Endothelial cell of hepatic sinusoid (primary cell): Measurements from ENCODE around the gene PARP3.

Source experiments
- in situ Hi-C: cut with HindIII; loops from 2 replicates; pipeline ENCODE4 v1.10.0; 2017; ENCODE audit warnings: low sequenced_read_pairs

PARP3 gene

GRCh38 chr3:51946796-51947195 is 4.6 kb downstream of the PARP3 start:
- in situ Hi-C loops, result loop anchor here (10.0 kb wide), 1 partner anchor 48 kb away; the partner anchor contains the start of gene RPL29

DNA sequence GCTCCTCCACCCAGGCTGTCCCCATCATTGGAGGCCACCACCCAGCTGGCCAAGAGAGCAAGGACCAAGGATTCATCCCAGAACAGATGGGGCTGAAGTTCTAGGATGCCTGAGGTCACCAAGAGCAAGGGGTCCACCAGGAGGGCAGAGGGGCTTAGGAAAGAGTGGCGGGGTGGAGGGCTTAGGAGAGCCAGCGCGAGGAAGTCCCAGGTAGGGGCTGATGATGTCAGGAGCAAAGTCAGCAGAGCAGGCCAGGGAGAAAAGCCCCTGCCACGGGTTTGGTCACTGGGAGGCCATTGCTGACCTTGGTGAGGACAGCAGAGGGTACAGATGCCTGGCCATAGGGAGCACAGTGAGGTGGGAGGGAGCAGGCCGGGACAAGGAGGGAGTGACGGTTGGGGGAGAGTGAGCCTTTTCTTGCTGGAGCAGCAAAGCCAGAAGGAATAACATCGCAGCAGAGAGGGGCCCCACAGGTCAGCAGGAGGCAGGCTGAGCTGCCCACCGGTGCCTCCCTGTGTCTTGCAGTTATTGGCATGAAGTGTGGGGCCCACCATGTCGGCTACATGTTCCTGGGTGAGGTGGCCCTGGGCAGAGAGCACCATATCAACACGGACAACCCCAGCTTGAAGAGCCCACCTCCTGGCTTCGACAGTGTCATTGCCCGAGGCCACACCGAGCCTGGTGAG is 5.2 kb downstream of the PARP3 start:
- in situ Hi-C loops, result loop anchor here (10.0 kb wide), 1 partner anchor 47 kb away; the partner anchor contains the start of gene RPL29

GRCh38 chr3:51948016-51948580 is 5.9 kb downstream of the PARP3 start:
- in situ Hi-C loops, result loop anchor here (10.0 kb wide), 1 partner anchor 47 kb away; the partner anchor contains the start of gene RPL29

DNA sequence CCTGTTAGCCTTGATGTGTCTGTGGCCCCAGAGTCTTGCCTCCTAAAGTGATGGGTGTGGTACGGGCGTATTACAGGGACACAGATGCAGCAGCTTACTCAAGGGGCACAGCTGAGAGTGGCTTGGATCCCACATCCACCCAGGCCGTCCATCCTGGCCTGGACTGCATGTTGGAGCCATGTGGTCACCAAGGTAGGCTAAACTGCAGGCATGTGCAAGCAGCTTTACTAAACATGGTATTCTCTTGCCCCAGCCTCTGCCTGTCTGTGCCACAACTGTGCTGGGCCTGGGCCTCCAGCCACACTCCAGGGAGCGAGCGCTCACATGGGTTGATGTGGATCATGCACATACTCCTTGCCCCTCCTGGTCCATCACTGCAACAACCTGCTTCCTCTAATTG is 7.0 kb downstream of the PARP3 start:
- in situ Hi-C loops, result loop anchor here (10.0 kb wide), 1 partner anchor 46 kb away; the partner anchor contains the start of gene RPL29

DNA sequence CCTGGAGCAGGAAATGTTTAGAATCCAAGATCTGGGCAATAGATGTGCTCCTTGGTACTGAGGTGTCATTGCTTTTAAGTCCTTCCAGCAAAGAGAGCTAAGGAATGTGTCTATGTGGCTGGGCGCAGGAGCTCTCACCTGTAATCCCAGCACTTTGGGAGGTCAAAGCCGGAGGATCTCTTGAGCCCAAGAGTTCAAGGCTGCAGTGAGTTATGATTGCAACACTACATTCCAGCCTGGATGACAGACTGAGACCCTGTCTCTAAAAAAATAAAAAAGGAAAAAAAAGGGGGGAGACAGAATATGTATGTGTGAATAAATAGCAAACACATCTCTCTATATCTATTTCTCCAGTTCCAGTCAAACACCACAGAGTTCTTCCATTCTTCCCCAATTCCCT is 8.7 kb downstream of the PARP3 start:
- in situ Hi-C loops, result no loop called here

GRCh38 chr3:51953445-51953844 is 11.3 kb downstream of the PARP3 start:
- in situ Hi-C loops, result no loop called here

DNA sequence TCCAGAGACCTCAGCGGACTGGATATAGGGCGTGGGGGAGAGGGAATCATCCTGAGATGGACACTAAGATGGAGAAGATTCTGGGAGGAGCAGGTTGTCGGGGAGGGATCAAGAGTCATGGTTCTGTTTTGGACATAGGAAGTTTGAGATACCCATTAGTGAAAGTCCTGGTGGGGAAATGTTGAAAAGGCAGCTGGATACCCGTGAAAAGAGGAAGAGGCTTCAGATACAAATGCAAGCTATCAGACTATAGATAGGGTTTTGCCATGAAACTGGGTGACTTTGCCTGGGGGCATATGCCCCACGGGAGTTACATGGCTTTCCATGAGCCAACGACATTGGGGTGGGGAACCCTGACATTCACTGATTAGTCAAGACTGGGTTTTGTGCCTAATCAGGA is 11.9 kb downstream of the PARP3 start:
- in situ Hi-C loops, result no loop called here

GRCh38 chr3:51954713-51955112 is 12.6 kb downstream of the PARP3 start:
- in situ Hi-C loops, result no loop called here

- in situ Hi-C loops, result no loop called here
These were observed 13.2 kb downstream of the PARP3 start, which contains the start of gene GPR62 for GRCh38 chr3:51955175-51955892. TSS of gene GPR62 (plus strand) at chr3:51955381. CDS start at chr3:51955653, 272 bp downstream.

GRCh38 chr3:51955893-51956770 is 14.0 kb downstream of the PARP3 start:
- in situ Hi-C loops, result no loop called here

GRCh38 chr3:51957520-51958205 is 15.5 kb downstream of the PARP3 start:
- in situ Hi-C loops, result no loop called here

GRCh38 chr3:51958603-51959521 is 16.7 kb downstream of the PARP3 start:
- in situ Hi-C loops, result no loop called here

DNA sequence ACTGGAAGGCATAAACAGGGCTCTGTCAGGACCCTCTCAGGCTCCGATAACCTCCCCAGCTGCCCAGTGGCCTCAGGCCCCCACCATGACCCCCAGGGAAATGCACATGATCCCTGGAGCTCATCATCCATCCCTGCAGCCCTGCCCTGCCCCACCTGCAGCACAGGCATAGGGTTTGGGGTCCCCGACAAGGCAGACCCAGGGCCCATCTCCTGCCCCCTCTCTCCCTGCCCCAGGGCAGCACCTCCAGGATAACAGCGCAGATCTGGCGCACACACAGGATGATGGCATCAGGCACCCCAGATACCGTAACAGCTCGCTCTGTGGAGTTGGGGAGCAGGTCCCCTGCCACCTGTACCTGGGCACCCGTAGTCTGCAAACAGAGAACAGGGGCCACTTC is 17.5 kb downstream of the PARP3 start:
- in situ Hi-C loops, result loop anchor here (10.0 kb wide), 2 partner anchors 65 to 135 kb away; no protein-coding TSS in a partner anchor

GRCh38 chr3:51960386-51960785 is 18.2 kb downstream of the PARP3 start:
- in situ Hi-C loops, result loop anchor here (10.0 kb wide), 2 partner anchors 66 to 134 kb away; no protein-coding TSS in a partner anchor

- in situ Hi-C loops, result loop anchor here (10.0 kb wide), 2 partner anchors 66 to 134 kb away; no protein-coding TSS in a partner anchor
These were observed 18.8 kb downstream of the PARP3 start for GRCh38 chr3:51961011-51961410.

- in situ Hi-C loops, result loop anchor here (10.0 kb wide), 2 partner anchors 67 to 133 kb away; no protein-coding TSS in a partner anchor
These were observed 19.7 kb downstream of the PARP3 start for GRCh38 chr3:51961602-51962569.

DNA sequence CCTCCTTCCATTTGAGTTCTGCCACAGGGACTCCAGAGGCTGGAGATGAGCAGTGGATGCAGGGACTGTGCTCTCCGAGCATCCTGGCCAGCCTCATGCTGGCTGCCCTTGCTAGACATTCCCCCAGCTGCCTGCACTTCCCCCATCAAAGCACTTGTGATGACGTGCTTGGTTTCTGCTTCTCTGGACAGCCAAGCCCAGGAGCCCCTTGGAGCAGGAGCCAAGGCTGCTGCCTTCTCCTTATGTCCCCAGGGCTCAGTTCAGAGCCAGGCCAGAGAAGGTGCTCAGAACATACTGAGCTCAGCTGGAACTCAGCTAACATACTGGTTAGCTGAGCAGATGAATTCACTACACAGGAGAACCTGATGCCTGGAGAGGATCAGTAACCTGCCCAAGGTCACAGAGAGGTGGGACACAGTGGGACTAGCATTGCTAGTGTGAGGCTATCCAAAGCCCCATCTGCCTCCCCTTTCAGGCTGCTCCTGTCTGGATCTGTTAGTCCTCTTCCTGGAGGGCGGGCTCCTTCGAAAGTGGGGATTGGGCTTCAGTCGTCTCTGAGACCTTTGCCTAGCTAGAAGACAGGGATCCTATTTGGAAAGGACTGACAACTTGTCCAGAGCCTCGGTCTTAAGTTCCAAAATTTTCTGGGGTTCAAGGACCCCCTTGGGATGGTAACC is 20.8 kb downstream of the PARP3 start:
- in situ Hi-C loops, result loop anchor here (10.0 kb wide), 2 partner anchors 68 to 132 kb away; no protein-coding TSS in a partner anchor
